GM18861 (cell line): ENCODE results near the gene KSR2.

Source experiments
- ATAC-seq: cut with Tn5 transposase; IDR thresholded peaks from one replicate; pipeline ENCODE4 v1.9.1; 2021; ENCODE audit not compliant: unreplicated experiment

The KSR2 gene

DNA sequence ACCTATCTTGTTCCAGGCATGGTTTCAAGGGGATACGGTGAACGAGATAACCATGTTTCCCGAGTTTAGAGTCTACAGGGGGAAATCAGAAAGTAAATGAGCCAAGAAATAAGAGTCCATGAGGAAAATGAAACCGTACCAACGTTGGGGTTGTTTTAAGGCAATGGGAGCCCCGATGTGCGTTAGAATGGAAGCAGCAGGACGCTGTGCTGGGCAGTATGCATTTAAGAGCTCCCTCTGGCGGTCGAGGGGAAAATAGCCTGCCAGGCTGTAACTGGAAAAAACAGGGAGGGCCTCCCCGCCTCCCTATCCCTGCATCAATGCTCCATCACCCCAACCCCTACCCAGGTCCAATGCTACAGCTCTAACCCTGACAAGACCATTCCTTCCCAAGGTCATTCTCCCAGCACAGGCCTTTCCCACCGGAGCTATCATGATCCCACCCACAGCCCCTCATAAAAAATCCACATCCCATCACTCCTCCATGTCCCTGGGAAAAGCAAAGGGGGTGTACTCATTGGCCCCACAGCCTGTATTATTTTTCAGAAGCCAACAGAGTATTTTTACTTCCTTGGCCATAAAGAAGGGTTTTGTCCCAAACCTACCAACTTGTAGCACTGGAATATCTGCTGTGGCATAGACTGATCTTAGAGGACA is 381.0 kb downstream of the KSR2 start:
- ATAC-seq: no peak

DNA sequence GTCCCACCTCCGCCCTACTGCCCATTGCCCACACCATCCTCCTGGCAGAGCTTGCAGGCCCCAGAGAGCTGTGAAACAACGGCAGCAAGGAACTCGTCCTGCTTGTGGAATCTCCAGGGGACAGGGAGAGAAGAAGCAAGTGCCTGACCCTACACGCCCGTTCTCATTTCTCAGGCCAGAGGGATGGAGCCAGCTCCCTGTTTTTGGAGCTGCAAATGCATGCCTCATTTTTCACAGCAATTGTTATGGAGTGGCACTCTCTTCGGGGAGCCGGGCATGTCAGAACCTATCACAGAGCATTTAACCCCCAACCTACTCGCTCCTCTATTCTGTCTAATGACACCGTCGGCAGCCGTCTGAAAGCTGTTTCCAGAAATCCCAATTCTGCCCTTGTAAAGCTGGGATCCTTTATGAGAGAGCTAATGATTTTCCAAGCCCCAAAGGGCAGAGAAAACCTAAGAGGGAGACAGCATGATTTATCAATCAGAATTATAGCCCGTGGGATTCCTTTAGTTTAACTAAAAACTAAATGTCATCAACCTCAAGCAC is 385.0 kb downstream of the KSR2 start:
- ATAC-seq: no peak

GRCh38 chr12:117583092-117583491 is 385.7 kb downstream of the KSR2 start:
- no peak for ATAC-seq

GRCh38 chr12:117582135-117582784 is 386.5 kb downstream of the KSR2 start:
- ATAC-seq: no peak

DNA sequence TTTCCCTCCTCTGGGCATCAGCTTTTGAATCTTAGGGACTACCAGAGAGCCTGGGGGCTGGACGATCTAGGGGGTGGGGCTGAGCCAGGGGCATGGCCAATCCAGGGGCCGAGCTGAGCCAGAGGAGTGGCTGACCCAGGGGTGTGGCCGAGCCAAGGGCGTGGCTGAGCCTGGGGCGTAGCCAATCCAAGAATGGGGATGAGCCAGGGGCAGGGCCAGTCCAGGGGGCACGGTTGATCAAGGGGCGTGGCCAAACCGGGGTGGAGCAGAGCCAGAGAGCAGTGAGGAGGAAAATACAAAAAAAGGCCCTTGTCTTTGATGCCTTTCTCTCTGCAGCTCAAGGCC is 388.1 kb downstream of the KSR2 start:
- ATAC-seq: no peak

- ATAC-seq: no peak
Observed at GRCh38 chr12:117580015-117580717, 388.6 kb downstream of the KSR2 start.

DNA sequence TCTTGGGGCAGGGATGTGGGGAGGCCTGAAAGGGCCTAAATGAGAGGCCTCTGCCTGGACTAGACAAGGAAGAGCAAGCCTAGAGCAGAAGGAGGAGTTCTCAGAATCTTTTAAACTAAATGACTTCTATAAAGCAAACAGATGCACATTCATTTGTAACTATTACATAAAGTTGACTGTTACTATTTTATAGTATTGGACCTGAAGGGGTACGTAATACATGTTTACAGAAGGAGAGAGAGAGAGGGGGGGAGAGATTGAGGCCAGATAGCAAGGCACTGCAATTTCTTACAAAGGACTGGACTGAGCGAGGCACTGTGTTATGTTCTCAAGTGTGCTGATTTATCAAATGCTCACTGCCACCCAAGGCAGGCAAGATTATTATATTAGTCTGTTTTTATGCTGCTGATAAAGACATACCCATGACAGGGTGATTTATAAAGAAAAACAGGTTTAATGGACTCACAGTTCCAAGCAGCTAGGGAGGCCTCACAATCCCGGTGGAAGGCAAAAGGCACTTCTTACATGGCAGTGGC is 391.6 kb downstream of the KSR2 start:
- no peak for ATAC-seq

- ATAC-seq: no peak
Observed at GRCh38 chr12:117576053-117576452, 392.7 kb downstream of the KSR2 start.

GRCh38 chr12:117574655-117575054 is 394.1 kb downstream of the KSR2 start:
- ATAC-seq: no peak

DNA sequence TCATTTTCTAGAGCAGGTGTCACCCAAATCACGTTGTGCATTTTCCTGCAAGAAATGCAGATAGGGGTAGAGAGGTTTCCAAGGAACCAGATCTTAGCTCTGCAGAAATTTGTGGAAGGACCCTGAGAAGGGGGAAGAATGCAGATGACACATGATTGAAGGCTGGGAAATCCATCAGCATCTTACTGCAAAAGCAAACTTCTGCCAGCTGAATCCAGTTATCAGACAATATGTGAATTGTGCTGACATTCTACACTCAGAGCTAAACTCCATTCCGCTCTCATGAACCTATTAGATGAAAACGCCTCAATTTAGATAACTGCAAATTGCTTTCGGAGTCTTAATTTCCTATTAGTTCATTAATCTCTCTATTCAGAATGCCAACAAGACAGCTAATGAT is 396.0 kb downstream of the KSR2 start:
- ATAC-seq: no peak

DNA sequence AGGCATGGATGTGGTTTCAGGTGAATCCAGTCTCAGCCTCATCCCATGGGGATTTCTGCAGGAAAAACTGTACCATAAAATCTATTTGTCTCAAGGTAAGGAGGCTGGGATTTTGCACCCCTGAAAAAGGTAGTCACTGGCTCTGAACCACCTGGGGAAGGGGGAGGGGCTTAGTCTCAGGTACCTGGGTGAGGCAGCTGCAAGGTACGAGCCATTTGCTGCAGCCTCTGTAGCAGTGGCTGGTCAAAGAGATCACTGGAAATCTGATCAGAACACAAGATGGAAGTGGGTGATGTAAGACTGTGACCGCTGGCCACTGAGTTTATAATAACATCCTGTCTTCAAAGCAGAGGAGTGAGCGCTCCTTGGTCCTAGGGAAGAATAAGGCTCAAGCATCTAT is 397.5 kb downstream of the KSR2 start:
- ATAC-seq: no peak

- ATAC-seq: no peak
Observed at GRCh38 chr12:117570608-117571007, 398.2 kb downstream of the KSR2 start.

DNA sequence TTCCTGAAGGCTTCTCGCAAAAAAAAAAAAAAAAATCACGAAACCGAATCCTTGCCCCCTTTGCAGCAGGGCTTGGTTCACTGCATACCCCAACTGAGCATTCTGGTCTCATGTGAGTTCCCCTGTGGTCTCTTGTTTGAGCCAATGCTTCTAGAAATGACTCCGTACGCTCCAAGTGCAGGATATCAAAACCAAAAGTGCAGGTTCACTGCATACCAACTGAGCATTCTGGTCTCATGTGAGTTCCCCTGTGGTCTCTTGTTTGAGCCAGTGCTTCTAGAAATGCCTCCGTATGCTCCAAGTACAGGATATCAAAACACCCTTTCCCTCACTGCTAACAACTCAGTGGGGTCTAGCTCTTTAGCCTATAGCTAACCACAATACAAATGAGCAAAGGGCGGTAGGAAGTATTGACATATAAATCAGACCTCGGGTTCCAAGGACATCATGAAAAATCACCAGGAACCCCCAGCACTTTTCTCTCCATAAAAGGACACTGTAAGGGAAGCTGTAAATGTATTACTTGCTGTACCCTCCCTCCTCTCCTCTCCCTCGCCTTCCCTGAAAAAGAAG is 401.1 kb downstream of the KSR2 start:
- ATAC-seq: no peak

DNA sequence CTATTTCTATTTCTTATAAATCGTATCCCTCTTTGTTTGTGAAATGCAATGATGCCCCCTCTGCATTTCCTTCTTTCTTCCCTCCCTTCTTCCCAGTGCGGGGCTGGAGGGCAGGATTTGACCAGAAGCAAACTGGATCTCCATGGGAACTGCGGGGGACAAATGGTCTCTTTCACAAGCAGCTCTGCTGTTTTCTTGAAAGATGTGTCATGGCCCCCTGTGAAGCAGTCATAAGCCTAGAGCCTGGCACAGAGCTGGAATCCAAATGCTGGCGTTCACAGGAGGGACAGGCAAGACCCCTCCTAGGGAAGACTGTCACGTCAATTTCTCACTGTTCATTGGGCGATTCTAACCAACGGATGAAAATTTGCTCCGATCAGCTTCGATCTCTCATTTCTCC is 403.9 kb downstream of the KSR2 start:
- no peak for ATAC-seq

GRCh38 chr12:117563706-117564105 is 405.1 kb downstream of the KSR2 start:
- no peak for ATAC-seq

GRCh38 chr12:117563007-117563406 is 405.8 kb downstream of the KSR2 start:
- no peak for ATAC-seq

- ATAC-seq: no peak
Observed at GRCh38 chr12:117561990-117562389, 406.8 kb downstream of the KSR2 start.

GRCh38 chr12:117559978-117560377 is 408.8 kb downstream of the KSR2 start:
- ATAC-seq: no peak

DNA sequence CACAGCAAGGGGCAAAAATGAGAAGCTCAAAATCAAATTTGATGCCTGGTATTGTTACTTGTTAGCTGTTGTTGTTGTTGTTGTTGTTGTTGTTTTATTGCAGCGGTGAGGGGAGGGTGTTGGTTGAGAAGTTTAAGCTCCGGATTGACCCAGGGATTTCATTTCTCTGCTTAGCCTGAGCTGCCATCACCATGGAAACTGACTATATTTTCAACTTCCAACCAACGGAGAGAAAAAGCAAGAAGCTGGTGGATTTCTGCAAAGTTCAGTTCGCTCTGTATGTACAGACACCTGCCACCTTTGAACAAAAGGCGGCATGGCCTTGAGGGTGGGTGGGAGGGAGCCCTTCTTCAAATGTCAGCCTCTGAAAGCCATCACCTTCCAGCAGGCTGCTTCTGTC is 412.9 kb downstream of the KSR2 start:
- no peak for ATAC-seq

GRCh38 chr12:117552971-117553370 is 415.8 kb downstream of the KSR2 start:
- ATAC-seq: no peak

DNA sequence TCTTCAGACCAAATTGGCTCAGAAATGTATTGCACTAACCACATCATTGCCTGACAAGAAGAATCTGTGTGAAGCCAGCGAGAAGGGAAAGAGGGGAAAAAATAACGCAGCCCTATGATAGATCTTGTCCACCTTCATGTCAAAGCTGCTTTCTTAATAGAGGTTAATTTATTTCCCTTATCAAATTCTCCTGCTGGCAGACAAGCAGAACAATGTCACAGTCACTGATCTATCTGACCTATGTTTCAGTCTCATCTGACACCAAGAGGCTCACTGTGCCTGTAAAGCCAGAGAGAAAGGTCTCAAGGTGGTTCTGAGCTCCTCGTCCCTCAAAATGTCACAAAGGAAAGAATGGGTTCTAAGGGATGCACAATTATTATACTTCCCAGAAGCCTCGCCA is 417.1 kb downstream of the KSR2 start:
- no peak for ATAC-seq

DNA sequence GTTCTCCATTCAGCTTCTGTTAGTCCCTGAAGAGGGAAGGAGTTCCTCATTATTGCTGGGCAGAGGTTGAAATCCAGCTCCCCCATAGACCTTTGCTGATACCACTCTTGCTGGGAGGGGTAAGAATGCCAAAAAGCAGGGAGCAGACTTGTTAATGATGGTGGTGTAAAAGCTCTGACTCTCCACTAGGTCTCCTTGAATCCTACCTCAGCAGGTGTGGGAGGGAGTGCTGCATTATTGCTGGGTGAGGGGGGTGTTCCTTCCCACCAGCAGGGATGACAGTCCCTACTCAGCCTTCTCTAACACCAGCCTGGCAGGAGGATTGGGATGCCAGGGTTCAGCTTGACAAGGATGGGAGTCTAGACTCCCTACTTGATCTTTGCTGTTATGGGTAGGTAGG is 421.6 kb downstream of the KSR2 start:
- no peak for ATAC-seq
